Body of pancreas (tissue), 4 donors: Measurements from ENCODE around the gene ANXA6. TPM values are rescaled to one million over a fixed set of nuclear protein-coding genes. Genes with fewer than 3 reads are reported as not detected.

Experiments used
- ATAC-seq: fragments of 150-250 bp; one replicate; pipeline ENCODE4 v1.9.1; 2016
- DNase-seq, 4 donors: peaks; one replicate each; pipeline ENCODE4 v3.0.0-alpha.2; 2019
- H3K27ac ChIP-seq, 4 donors: fragments of 200-600 bp; sonication (generic); 1 replicate in 3 of 4; 2 replicates in 1 of 4; pipeline versions ENCODE4 v1.5.1 to v1.6.1; 2016 to 2019; ENCODE audit warnings: mild to moderate bottlenecking in 1 of 4, mixed read lengths in 1 of 4, moderate library complexity in 1 of 4
- H3K27me3 ChIP-seq, 2 donors: fragments of 200-600 bp; sonication (generic); one replicate each; pipeline ENCODE4 v1.6.0; 2016; ENCODE audit warnings: mild to moderate bottlenecking in 1 of 2
- H3K36me3 ChIP-seq, 2 donors: fragments of 200-600 bp; sonication (generic); replicated peaks in 1 of 2; 2 replicates each; pipeline ENCODE4 v1.5.1; 2016; ENCODE audit warnings: low read depth in 2 of 2; ENCODE audit not compliant: insufficient read depth in 1 of 2
- H3K4me1 ChIP-seq: fragments of 200-600 bp; sonication (generic); one replicate; pipeline ENCODE4 v1.6.0; 2016
- H3K4me3 ChIP-seq, 2 donors: fragments of 200-600 bp; sonication (generic); 1 replicate in 1 of 2; 2 replicates in 1 of 2; pipeline ENCODE4 v1.5.1; 2016 to 2019
- H3K9me3 ChIP-seq, 3 donors: fragments of 200-600 bp; sonication (generic); 1 replicate in 2 of 3; 2 replicates in 1 of 3; pipeline ENCODE4 v1.5.1; 2016
- CTCF ChIP-seq, 7 experiments: fragments of 450-650 bp in 4 of 7; fragments of 200-600 bp in 3 of 7; sonication (generic) in 3 of 7; IDR thresholded peaks; one replicate each; pipeline ENCODE4 v1.5.1; 2016 to 2019; ENCODE audit warnings: antibody characterized with exemption in 7 of 7
- POLR2A ChIP-seq, 3 donors: fragments of 450-650 bp; IDR thresholded peaks; one replicate each; pipeline ENCODE4 v1.6.1; 2016; ENCODE audit warnings: antibody characterized with exemption in 3 of 3, mild to moderate bottlenecking in 2 of 3
- WGBS, 2 donors: methylation state at CpG; one replicate each; pipeline ENCODE4 v1.1.5; 2017; 5-methylcytosine and 5-hydroxymethylcytosine counted together
- intact Hi-C: fragments of 100-400 bp; cut with DNase I; formaldehyde crosslinking; loops from one replicate; pipeline ENCODE4 v1.15.1; 2023
- total RNA-seq, 2 donors: library from RNA; depleted of rRNA; stranded (reverse); fragments of >200 nt; gene quantifications; one replicate each; pipeline ENCODE4 v1.1.0, GENCODE V29; 2016

ANXA6 gene
- total RNA-seq, 2 donors from 2014 or later = 60.3 to 60.4 TPM

- Histone ChIP-seq H3K36me3 (no peaks in the 10 kb centered on the region), H3K27ac (peak overlapping the region in 1 of 4 donors; percentile 41), H3K4me3 (no peak overlapping the region), H3K4me1 (peaks cover 53% of the 10 kb centered on the region), H3K27me3 (no peaks in the 10 kb centered on the region), H3K9me3 (no peaks in the 10 kb centered on the region)
- WGBS, 2 donors = 52 to 64% methylated on average over 3 of the region's 3 CpGs
- peak in 1 of 4 donors; percentile 53 for DNase-seq
- intact Hi-C loops = no loop called here
- no peak for TF ChIP-seq CTCF (IDR thresholded peaks at IDR 0.05)
- no peak for TF ChIP-seq POLR2A (IDR thresholded peaks at IDR 0.05)
- ATAC-seq = no peak
Observed at GRCh38 chr5:151083081-151083676, 74.4 kb downstream of the ANXA6 start.

- intact Hi-C loops = no loop called here
- no peak for ATAC-seq
Observed at GRCh38 chr5:151082282-151082902, 75.2 kb downstream of the ANXA6 start.

GRCh38 chr5:151081431-151082281 is 75.9 kb downstream of the ANXA6 start:
- Histone ChIP-seq H3K4me3 (peak overlapping the region; percentile 65 to 74), H3K36me3 (no peaks in the 10 kb centered on the region), H3K9me3 (no peaks in the 10 kb centered on the region), H3K27ac (peak overlapping the region; percentile 94 to 97 (median 96)), H3K27me3 (no peaks in the 10 kb centered on the region), H3K4me1 (peaks cover 69% of the 10 kb centered on the region)
- TF ChIP-seq CTCF (IDR thresholded peaks at IDR 0.05) (no peak), POLR2A (IDR thresholded peaks at IDR 0.05) (no peak)
- WGBS, 2 donors = 10% methylated on average over 15 of the region's 15 CpGs
- intact Hi-C loops = no loop called here
- DNase-seq = no peak
- ATAC-seq = no peak

More at GRCh38 chr5:151082282-151082902, 75.2 kb downstream of the ANXA6 start:
- Histone ChIP-seq H3K27ac (peak overlapping the region in 1 of 4 donors; percentile 97), H3K36me3 (no peaks in the 10 kb centered on the region), H3K9me3 (no peaks in the 10 kb centered on the region), H3K4me3 (no peak overlapping the region), H3K4me1 (peaks cover 61% of the 10 kb centered on the region), H3K27me3 (no peaks in the 10 kb centered on the region)
- DNase-seq = no peak
- TF ChIP-seq POLR2A (IDR thresholded peaks at IDR 0.05) (no peak), CTCF (IDR thresholded peaks at IDR 0.05) (peak in 3 of 7 experiments; percentile 10 to 26 (median 24))
- 73 to 78% methylated on average over 6 of the region's 6 CpGs for WGBS, 2 donors

GRCh38 chr5:151080613-151081430 is 76.8 kb downstream of the ANXA6 start, which contains the start of gene TNIP1:
Gene TNIP1 (minus strand): TSS chr5:151081034. CDS start chr5:151065095, 15,939 bp downstream.
- ATAC-seq (peak; percentile 92), DNase-seq (peak; percentile 92 to 94 (median 94))
- peak within 1 kb of the TSS; percentile 65 to 74 for H3K4me3 ChIP-seq
- 0% methylated on average over 26 to 76 of the region's 86 CpGs for WGBS, 2 donors
- TF ChIP-seq CTCF (IDR thresholded peaks at IDR 0.05) (no peak), POLR2A (IDR thresholded peaks at IDR 0.05) (peak; percentile 73 to 89 (median 85))
- H3K36me3 ChIP-seq = no peaks in the 10 kb centered on the region
- H3K27me3 ChIP-seq = no peaks in the 10 kb centered on the region
- H3K4me1 ChIP-seq = peaks cover 75% of the 10 kb centered on the region
- H3K27ac ChIP-seq = peak within 1 kb of the TSS; percentile 94 to 97 (median 96)
- intact Hi-C loops = no loop called here
- H3K9me3 ChIP-seq = no peaks in the 10 kb centered on the region
